Spleen (tissue), 11 donors: Measurements from ENCODE around the gene PA2G4. TPM values are rescaled to one million over a fixed set of nuclear protein-coding genes. Genes with fewer than 3 reads are reported as not detected.

Experiments used
- DNase-seq: peaks from one replicate; pipeline ENCODE4 v3.0.0-alpha.2; 2020
- H3K27ac ChIP-seq, 8 donors: fragments of 200-600 bp; sonication (generic) in 7 of 8; 1 replicate in 4 of 8; 2 replicates in 4 of 8; pipeline versions ENCODE4 v1.5.0 to v1.8.0; 2016 to 2021; ENCODE audit warnings: inconsistent platforms in 4 of 8, mild to moderate bottlenecking in 4 of 8, moderate library complexity in 1 of 8
- H3K27me3 ChIP-seq, 7 donors: fragments of 200-600 bp; sonication (generic) in 6 of 7; replicated peaks in 1 of 7; 1 replicate in 4 of 7; 2 replicates in 3 of 7; pipeline versions ENCODE4 v1.5.0 to v1.8.0; 2016 to 2021; ENCODE audit warnings: inconsistent platforms in 3 of 7, mild to moderate bottlenecking in 1 of 7
- H3K36me3 ChIP-seq, 6 donors: fragments of 200-600 bp; sonication (generic) in 5 of 6; 1 replicate in 4 of 6; 2 replicates in 2 of 6; pipeline versions ENCODE4 v1.5.0 to v1.8.0; 2016 to 2021; ENCODE audit warnings: inconsistent platforms in 2 of 6
- H3K4me1 ChIP-seq, 6 donors: fragments of 200-600 bp; sonication (generic) in 5 of 6; 1 replicate in 3 of 6; 2 replicates in 3 of 6; pipeline versions ENCODE4 v1.5.0 to v1.8.0; 2016 to 2021; ENCODE audit warnings: inconsistent platforms in 3 of 6
- H3K4me3 ChIP-seq, 8 donors: fragments of 200-600 bp; sonication (generic) in 7 of 8; 1 replicate in 4 of 8; 2 replicates in 4 of 8; pipeline versions ENCODE4 v1.5.0 to v1.8.0; 2016 to 2021; ENCODE audit warnings: inconsistent platforms in 4 of 8, mild to moderate bottlenecking in 4 of 8, moderate library complexity in 2 of 8
- H3K9me3 ChIP-seq, 8 donors: fragments of 200-600 bp; sonication (generic) in 7 of 8; 1 replicate in 4 of 8; 2 replicates in 4 of 8; pipeline versions ENCODE4 v1.5.0 to v1.8.0; 2016 to 2021; ENCODE audit warnings: inconsistent platforms in 4 of 8
- CTCF ChIP-seq, 11 experiments: fragments of 200-600 bp in 7 of 11; fragments of 450-650 bp in 4 of 11; sonication (generic) in 4 of 11; IDR thresholded peaks in 8 of 11; conservative IDR thresholded peaks in 3 of 11; 1 replicate in 7 of 11; 2 replicates in 4 of 11; pipeline versions ENCODE4 v1.4.0 to v1.8.0; 2016 to 2021; ENCODE audit warnings: antibody characterized with exemption in 11 of 11, inconsistent platforms in 4 of 11, mild to moderate bottlenecking in 1 of 11
- POLR2A ChIP-seq, 3 donors: fragments of 450-650 bp; IDR thresholded peaks; one replicate each; pipeline ENCODE4 v1.5.1; 2017; ENCODE audit warnings: antibody characterized with exemption in 3 of 3, mild to moderate bottlenecking in 1 of 3
- POLR2AphosphoS5 ChIP-seq, 3 donors: sonication (generic); formaldehyde crosslinking; IDR thresholded peaks; one replicate each; pipeline ENCODE4 v1.5.1; 2017; ENCODE audit warnings: antibody characterized with exemption in 3 of 3
- WGBS, 5 donors: extraction: QIAGEN DNeasy Blood & Tissue Kit in 3 of 5; methylation state at CpG; one replicate each; pipeline versions ENCODE4 v1.1.5 to v1.1.7; 2013 to 2018; 5-methylcytosine and 5-hydroxymethylcytosine counted together
- intact Hi-C: fragments of 100-400 bp; cut with DNase I; formaldehyde crosslinking; loops from one replicate; pipeline ENCODE4 v1.15.0; 2023; ENCODE audit warnings: low total_unique reads
- polyA plus RNA-seq, 3 donors: library from polyadenylated mRNA; stranded (reverse); fragments of 200-250 nt; gene quantifications; one replicate each; pipeline ENCODE4 v1.2.1, GENCODE V29; 2013
- total RNA-seq, 7 donors: library from RNA; depleted of rRNA in 3 of 7; stranded (reverse); fragments of >200 nt in 3 of 7; fragmentation: NEBNext Ultra II Directional in 4 of 7; extraction: Animal tissue kit (Norgen Biotek cat#: 25700) in 4 of 7; gene quantifications; one replicate each; pipeline versions ENCODE4 v1.1.0 to v1.2.1, GENCODE V29; 2016 to 2021
- donor health status: healthy with polysubstance abuse.
- donor health status: DM: no; HTN: no; CAD: no; lungs with moderate emphysema.
- donor health status: DM: no; HTN: no; CAD: no.
- donor health status: Bipolar disorder and iron deficiency.
- donor health status: healthy.
- donor health status: DM: no; HTN: no; CAD: no.
- donor health status: DM: yes; HTN: yes; CAD: no.

The PA2G4 gene
- total and polyA plus RNA-seq, 10 donors: 52.8 to 92.8 (median 73.4) TPM

GRCh38 chr12:56098592-56098991 is 5.8 kb upstream of the PA2G4 start:
- intact Hi-C loops: no loop called here
- Histone ChIP-seq H3K4me1 (peaks cover 5 to 20% (median 10%) of the 10 kb centered on the region in 6 donors), H3K9me3 (no peaks in the 10 kb centered on the region), H3K4me3 (no peak overlapping the region), H3K27ac (no peak overlapping the region), H3K36me3 (no peaks in the 10 kb centered on the region), H3K27me3 (peaks cover 0 to 1% (median 0%) of the 10 kb centered on the region in 7 donors)
- 77 to 92% (median 82%) methylated on average over 3 of the region's 3 CpGs for WGBS, 5 donors
- DNase-seq: no peak
- TF ChIP-seq POLR2AphosphoS5 (IDR thresholded peaks at IDR 0.05): no peak

GRCh38 chr12:56099787-56100186 is 4.6 kb upstream of the PA2G4 start:
- Histone ChIP-seq H3K4me1 (peaks cover 6 to 25% (median 15%) of the 10 kb centered on the region in 6 donors), H3K27me3 (no peaks in the 10 kb centered on the region), H3K4me3 (no peak overlapping the region), H3K36me3 (no peaks in the 10 kb centered on the region), H3K9me3 (no peaks in the 10 kb centered on the region), H3K27ac (no peak overlapping the region)
- DNase-seq: no peak
- intact Hi-C loops: no loop called here
- no peak for TF ChIP-seq CTCF (IDR thresholded peaks at IDR 0.05 in 8 of 11, conservative IDR thresholded peaks at IDR 0.05 in 3 of 11)
- TF ChIP-seq POLR2AphosphoS5 (IDR thresholded peaks at IDR 0.05): no peak
- no peak for TF ChIP-seq POLR2A (IDR thresholded peaks at IDR 0.05)
- WGBS, 5 donors: 83 to 96% (median 94%) methylated on average over 4 of the region's 4 CpGs

GRCh38 chr12:56101045-56101444 is 3.3 kb upstream of the PA2G4 start:
- H3K4me3 ChIP-seq: no peak overlapping the region
- no peak for TF ChIP-seq CTCF (IDR thresholded peaks at IDR 0.05 in 8 of 11, conservative IDR thresholded peaks at IDR 0.05 in 3 of 11)
- no peak for TF ChIP-seq POLR2A (IDR thresholded peaks at IDR 0.05)
- no peak for TF ChIP-seq POLR2AphosphoS5 (IDR thresholded peaks at IDR 0.05)
- no peaks in the 10 kb centered on the region for H3K36me3 ChIP-seq
- no peaks in the 10 kb centered on the region for H3K9me3 ChIP-seq
- H3K4me1 ChIP-seq: peaks cover 15 to 38% (median 26%) of the 10 kb centered on the region in 6 donors
- no peak overlapping the region for H3K27ac ChIP-seq
- intact Hi-C loops: no loop called here
- no peak for DNase-seq
- no peaks in the 10 kb centered on the region for H3K27me3 ChIP-seq
- 83 to 93% (median 85%) methylated on average over 14 of the region's 14 CpGs for WGBS, 5 donors

GRCh38 chr12:56102683-56103065 is 1.7 kb upstream of the PA2G4 start:
- no peak for DNase-seq
- Histone ChIP-seq H3K9me3 (no peaks in the 10 kb centered on the region), H3K36me3 (peaks cover 0 to 16% (median 12%) of the 10 kb centered on the region in 6 donors), H3K27ac (peak overlapping the region in 6 of 8 donors; percentile 85 to 94 (median 88)), H3K4me3 (peak overlapping the region in 2 of 8 donors; percentile 92 to 93), H3K4me1 (peaks cover 19 to 49% (median 38%) of the 10 kb centered on the region in 6 donors), H3K27me3 (no peaks in the 10 kb centered on the region)
- WGBS, 5 donors: 71 to 93% (median 83%) methylated on average over 1 of the region's 1 CpG
- intact Hi-C loops: no loop called here
- no peak for TF ChIP-seq POLR2A (IDR thresholded peaks at IDR 0.05)
- TF ChIP-seq POLR2AphosphoS5 (IDR thresholded peaks at IDR 0.05): no peak
- TF ChIP-seq CTCF (IDR thresholded peaks at IDR 0.05 in 8 of 11, conservative IDR thresholded peaks at IDR 0.05 in 3 of 11): no peak
